ENCODE results near the gene PDE12.

- TF ChIP-seq EZH2 (IDR thresholded peaks at IDR 0.05) (no peak), CTCF (IDR thresholded peaks at IDR 0.05) (no peak), EZH2phosphoT487 (IDR thresholded peaks at IDR 0.05) (no peak)
These were observed 498 bp downstream of the PDE12 start for GRCh38 chr3:57556459-57557084.

Data from neural progenitor cell (in vitro differentiated cells).